Ishikawa (cell line): ENCODE measurements around the gene OSBPL9.

Experiments
- CREB1 ChIP-seq: IDR thresholded peaks from 2 replicates; pipeline ENCODE4 v1.6.1; 2012; ENCODE audit warnings: low read depth
- EGR1 ChIP-seq: IDR thresholded peaks from 2 replicates; pipeline ENCODE4 v1.6.1; 2012
- EP300 ChIP-seq: IDR thresholded peaks from 2 replicates; pipeline ENCODE4 v1.6.1; 2012; ENCODE audit warnings: borderline replicate concordance
- FOXM1 ChIP-seq: IDR thresholded peaks from 2 replicates; pipeline ENCODE4 v1.6.1; 2012; ENCODE audit warnings: low read depth, borderline replicate concordance
- NFIC ChIP-seq: IDR thresholded peaks from 2 replicates; pipeline ENCODE4 v1.6.1; 2012
- RAD21 ChIP-seq: IDR thresholded peaks from 2 replicates; pipeline ENCODE4 v1.6.1; 2012; ENCODE audit warnings: low read depth
- TAF1 ChIP-seq: IDR thresholded peaks from 2 replicates; pipeline ENCODE4 v1.6.1; 2012; ENCODE audit warnings: low read depth, mild to moderate bottlenecking
- TEAD4 ChIP-seq: IDR thresholded peaks from 2 replicates; pipeline ENCODE4 v1.6.1; 2012
- YY1 ChIP-seq: IDR thresholded peaks from 2 replicates; pipeline ENCODE4 v1.6.1; 2012; ENCODE audit warnings: low read depth
- TF ChIP-seq, protein P1 (sequence below): IDR thresholded peaks from 2 replicates; pipeline ENCODE4 v1.6.1; 2012; ENCODE audit warnings: low read depth, mild to moderate bottlenecking
- TF ChIP-seq, protein P2 (sequence below): IDR thresholded peaks from 2 replicates; pipeline ENCODE4 v1.6.1; 2012
- TF ChIP-seq, protein P3 (sequence below): IDR thresholded peaks from 2 replicates; pipeline ENCODE4 v1.6.1; 2012

DNA sequence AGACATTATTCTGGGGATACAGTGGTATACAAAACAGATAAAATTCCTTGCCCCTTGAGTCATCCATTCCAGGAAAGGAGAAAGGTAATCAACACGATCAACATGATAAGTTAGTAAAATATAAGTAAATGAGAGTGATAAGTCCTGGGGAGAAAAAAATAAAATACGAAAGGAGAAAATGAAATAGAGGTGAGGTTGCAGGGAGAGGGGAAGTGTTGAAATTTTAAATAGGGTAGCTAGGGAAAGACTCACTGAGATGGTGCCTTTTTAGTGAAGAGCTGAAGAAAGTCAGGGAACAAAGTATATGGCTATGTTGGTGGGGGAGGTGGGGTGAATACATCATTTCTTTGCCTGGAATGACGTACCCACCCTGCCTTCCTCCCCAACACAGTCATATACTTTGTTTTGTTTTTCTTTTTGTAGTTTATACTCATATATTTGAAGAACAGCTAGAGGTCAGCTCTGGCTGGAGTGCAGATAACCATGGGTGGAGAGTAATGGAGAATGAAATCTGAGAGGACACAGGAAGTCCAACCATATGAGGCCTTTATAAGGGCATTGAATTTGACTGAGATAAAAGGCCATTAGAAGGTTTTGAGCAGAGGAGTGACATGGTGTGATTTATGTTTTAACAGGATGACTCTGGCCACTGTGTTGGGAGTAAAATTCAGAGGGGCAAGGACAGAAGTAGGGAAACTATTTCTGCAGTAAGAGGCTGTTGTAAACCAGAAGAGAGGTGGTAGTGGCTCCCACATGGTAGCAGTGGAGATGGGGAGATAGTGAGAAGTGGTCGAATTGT lies 54.8 kb downstream of the OSBPL9 start:
- TF ChIP-seq TAF1 (no peak), NFIC (no peak), FOXM1 (no peak), YY1 (no peak), EP300 (no peak), RAD21 (no peak; the same call in 1 of the 2 replicates), EGR1 (no peak), TEAD4 (no peak), CREB1 (no peak)
- TF ChIP-seq, protein P1, sequence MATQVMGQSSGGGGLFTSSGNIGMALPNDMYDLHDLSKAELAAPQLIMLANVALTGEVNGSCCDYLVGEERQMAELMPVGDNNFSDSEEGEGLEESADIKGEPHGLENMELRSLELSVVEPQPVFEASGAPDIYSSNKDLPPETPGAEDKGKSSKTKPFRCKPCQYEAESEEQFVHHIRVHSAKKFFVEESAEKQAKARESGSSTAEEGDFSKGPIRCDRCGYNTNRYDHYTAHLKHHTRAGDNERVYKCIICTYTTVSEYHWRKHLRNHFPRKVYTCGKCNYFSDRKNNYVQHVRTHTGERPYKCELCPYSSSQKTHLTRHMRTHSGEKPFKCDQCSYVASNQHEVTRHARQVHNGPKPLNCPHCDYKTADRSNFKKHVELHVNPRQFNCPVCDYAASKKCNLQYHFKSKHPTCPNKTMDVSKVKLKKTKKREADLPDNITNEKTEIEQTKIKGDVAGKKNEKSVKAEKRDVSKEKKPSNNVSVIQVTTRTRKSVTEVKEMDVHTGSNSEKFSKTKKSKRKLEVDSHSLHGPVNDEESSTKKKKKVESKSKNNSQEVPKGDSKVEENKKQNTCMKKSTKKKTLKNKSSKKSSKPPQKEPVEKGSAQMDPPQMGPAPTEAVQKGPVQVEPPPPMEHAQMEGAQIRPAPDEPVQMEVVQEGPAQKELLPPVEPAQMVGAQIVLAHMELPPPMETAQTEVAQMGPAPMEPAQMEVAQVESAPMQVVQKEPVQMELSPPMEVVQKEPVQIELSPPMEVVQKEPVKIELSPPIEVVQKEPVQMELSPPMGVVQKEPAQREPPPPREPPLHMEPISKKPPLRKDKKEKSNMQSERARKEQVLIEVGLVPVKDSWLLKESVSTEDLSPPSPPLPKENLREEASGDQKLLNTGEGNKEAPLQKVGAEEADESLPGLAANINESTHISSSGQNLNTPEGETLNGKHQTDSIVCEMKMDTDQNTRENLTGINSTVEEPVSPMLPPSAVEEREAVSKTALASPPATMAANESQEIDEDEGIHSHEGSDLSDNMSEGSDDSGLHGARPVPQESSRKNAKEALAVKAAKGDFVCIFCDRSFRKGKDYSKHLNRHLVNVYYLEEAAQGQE: no peak
- TF ChIP-seq, protein P2, sequence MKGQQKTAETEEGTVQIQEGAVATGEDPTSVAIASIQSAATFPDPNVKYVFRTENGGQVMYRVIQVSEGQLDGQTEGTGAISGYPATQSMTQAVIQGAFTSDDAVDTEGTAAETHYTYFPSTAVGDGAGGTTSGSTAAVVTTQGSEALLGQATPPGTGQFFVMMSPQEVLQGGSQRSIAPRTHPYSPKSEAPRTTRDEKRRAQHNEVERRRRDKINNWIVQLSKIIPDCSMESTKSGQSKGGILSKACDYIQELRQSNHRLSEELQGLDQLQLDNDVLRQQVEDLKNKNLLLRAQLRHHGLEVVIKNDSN: no peak
- TF ChIP-seq, protein P3, sequence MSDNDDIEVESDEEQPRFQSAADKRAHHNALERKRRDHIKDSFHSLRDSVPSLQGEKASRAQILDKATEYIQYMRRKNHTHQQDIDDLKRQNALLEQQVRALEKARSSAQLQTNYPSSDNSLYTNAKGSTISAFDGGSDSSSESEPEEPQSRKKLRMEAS: no peak
